ENCODE results near the gene C1R.
"Not testable (repeated sequence)": the region's sequence is repeated elsewhere in the genome, so short reads cannot be mapped to it uniquely, and the experiment has no call there.

C1R gene

GRCh38 chr12:7065073-7065623, 27.1 kb downstream of the C1R start:
- DNase-seq, result no peak

- DNase-seq, result no peak
Measured at GRCh38 chr12:7064516-7064915, 27.7 kb downstream of the C1R start.

GRCh38 chr12:7061596-7061995, 30.6 kb downstream of the C1R start:
- no peak for DNase-seq

- DNase-seq, result no peak
Measured at GRCh38 chr12:7061138-7061537, 31.1 kb downstream of the C1R start.

GRCh38 chr12:7060353-7060954, 31.8 kb downstream of the C1R start, which contains the start of gene C1S:
TSS of gene C1S (plus strand) at chr12:7060718. CDS start at chr12:7061913, 1,195 bp downstream.
- DNase-seq, result no peak

- no peak for DNase-seq
Measured at GRCh38 chr12:7059780-7060179, 32.5 kb downstream of the C1R start.

GRCh38 chr12:7058850-7059395, 33.3 kb downstream of the C1R start:
- no peak for DNase-seq

GRCh38 chr12:7058163-7058845, 33.9 kb downstream of the C1R start:
- peak; percentile 28 to 39 for DNase-seq

GRCh38 chr12:7055736-7056135, 36.5 kb downstream of the C1R start:
- not testable (repeated sequence) for DNase-seq

GRCh38 chr12:7054925-7055324, 37.3 kb downstream of the C1R start:
- DNase-seq, result no peak

GRCh38 chr12:7049973-7050372, 42.3 kb downstream of the C1R start:
- DNase-seq, result not testable (repeated sequence)

- not testable (repeated sequence) for DNase-seq
Measured at GRCh38 chr12:7049445-7049951, 42.7 kb downstream of the C1R start.

- DNase-seq, result peak; percentile 3 to 14
Measured at GRCh38 chr12:7047306-7047705, 44.9 kb downstream of the C1R start.

GRCh38 chr12:7046383-7047105, 45.7 kb downstream of the C1R start:
- DNase-seq, result no peak

- DNase-seq, result no peak
Measured at GRCh38 chr12:7045913-7046312, 46.3 kb downstream of the C1R start.

- peak; percentile 53 to 74 for DNase-seq
Measured at GRCh38 chr12:7042842-7043241, 49.4 kb downstream of the C1R start.

- DNase-seq, result no peak
Measured at GRCh38 chr12:7039403-7039802, 52.8 kb downstream of the C1R start.

- DNase-seq, result no peak
Measured at GRCh38 chr12:7038591-7038990, 53.7 kb downstream of the C1R start.

GRCh38 chr12:7037411-7037810, 54.8 kb downstream of the C1R start:
- DNase-seq, result not testable (repeated sequence)

- no peak for DNase-seq
Measured at GRCh38 chr12:7035463-7035862, 56.8 kb downstream of the C1R start.

GRCh38 chr12:7034464-7034863, 57.8 kb downstream of the C1R start:
- no peak for DNase-seq

- DNase-seq, result no peak
Measured at GRCh38 chr12:7032990-7033389, 59.3 kb downstream of the C1R start.

- no peak for DNase-seq
Measured at GRCh38 chr12:7031306-7031705, 60.9 kb downstream of the C1R start.

All from AML-193 (cell line).